ENCODE data around the gene CMBL. TPM values are rescaled to one million over a fixed set of nuclear protein-coding genes. Genes with fewer than 3 reads are reported as not detected.

Gene CMBL
- total RNA-seq, 1 experiment from 2014 or later = 12.9 TPM

DNA sequence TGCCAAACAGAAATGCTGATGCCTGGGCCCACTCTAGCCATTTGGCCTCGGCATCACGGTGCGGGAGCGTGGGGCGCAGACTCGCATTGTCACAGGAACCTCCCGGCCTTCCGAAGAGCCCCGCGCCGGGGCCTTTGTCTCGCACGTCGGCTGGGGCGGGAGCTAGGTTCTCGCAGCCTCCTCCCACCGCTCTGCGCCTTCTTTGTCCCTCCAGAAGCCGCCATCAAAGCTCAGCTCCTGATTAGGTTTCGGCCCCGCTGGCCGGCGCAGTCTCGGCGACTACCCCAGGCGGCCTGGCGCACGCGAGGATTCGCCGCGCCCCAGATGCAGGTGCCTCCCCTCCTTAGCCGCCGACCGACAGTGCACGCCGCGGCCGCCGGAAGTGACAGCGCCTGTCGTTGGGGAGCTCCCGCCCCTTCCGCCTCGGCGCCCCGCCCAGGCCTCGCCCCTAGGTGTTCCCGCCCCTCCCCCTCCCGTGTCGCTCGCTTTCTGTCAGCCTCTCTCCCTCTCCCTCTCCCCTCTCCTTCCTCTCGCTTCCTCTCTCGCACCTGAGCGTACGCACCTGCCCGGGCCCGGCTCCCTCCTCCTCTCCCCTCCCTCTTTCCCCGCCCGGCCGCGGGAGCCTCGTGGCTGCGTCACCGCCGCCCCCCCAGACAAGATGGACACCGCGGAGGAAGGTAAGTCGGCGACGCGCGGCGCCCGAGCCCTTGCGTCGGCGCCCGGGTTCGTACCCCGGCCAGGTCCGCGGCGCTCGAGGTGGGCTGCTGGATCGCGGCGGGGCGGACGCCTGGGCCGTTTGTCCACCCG lies 45.7 kb upstream of the CMBL start, which contains the start of gene MARCHF6:
TSS of gene MARCHF6 (plus strand) at position 455 of the 807 bp plus-strand sequence. CDS start at position 659, 204 bp downstream.
- CTCF ChIA-PET = interaction anchor here (0.6 to 1.0 kb wide), 5 partner anchors 11 to 146 kb away, joined by 3 to 7 read pairs (median 4); no protein-coding TSS in a partner anchor
- H3K36me3 Mint-ChIP-seq (ENCODE audit: insufficient read depth, unreplicated experiment) = peaks cover 40% of the 10 kb centered on the region
- H3K9me3 Mint-ChIP-seq (ENCODE audit: low read depth, unreplicated experiment) = no peaks in the 10 kb centered on the region
- no peaks in the 10 kb centered on the region for H3K27me3 Mint-ChIP-seq (ENCODE audit: unreplicated experiment)
- DNase-seq = peak; percentile 96
- H3K27ac Mint-ChIP-seq (ENCODE audit: unreplicated experiment) = peak within 1 kb of the TSS; percentile 99
- intact Hi-C loops (cut with micrococcal nuclease; ENCODE audit: unreplicated experiment) = loop anchor here (2.0 kb wide), 1 partner anchor 69 kb away; no protein-coding TSS in a partner anchor
- BruUV-seq (replicated peaks) = no TSS peak
- TF ChIP-seq, protein P1, sequence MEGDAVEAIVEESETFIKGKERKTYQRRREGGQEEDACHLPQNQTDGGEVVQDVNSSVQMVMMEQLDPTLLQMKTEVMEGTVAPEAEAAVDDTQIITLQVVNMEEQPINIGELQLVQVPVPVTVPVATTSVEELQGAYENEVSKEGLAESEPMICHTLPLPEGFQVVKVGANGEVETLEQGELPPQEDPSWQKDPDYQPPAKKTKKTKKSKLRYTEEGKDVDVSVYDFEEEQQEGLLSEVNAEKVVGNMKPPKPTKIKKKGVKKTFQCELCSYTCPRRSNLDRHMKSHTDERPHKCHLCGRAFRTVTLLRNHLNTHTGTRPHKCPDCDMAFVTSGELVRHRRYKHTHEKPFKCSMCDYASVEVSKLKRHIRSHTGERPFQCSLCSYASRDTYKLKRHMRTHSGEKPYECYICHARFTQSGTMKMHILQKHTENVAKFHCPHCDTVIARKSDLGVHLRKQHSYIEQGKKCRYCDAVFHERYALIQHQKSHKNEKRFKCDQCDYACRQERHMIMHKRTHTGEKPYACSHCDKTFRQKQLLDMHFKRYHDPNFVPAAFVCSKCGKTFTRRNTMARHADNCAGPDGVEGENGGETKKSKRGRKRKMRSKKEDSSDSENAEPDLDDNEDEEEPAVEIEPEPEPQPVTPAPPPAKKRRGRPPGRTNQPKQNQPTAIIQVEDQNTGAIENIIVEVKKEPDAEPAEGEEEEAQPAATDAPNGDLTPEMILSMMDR (IDR thresholded peaks at IDR 0.05; ENCODE audit: unreplicated experiment) = no peak
- H3K4me1 Mint-ChIP-seq (ENCODE audit: low read depth, unreplicated experiment) = peaks cover 26% of the 10 kb centered on the region
- peak within 1 kb of the TSS; percentile 93 for H3K4me3 Mint-ChIP-seq (ENCODE audit: low read depth, unreplicated experiment)

DNA sequence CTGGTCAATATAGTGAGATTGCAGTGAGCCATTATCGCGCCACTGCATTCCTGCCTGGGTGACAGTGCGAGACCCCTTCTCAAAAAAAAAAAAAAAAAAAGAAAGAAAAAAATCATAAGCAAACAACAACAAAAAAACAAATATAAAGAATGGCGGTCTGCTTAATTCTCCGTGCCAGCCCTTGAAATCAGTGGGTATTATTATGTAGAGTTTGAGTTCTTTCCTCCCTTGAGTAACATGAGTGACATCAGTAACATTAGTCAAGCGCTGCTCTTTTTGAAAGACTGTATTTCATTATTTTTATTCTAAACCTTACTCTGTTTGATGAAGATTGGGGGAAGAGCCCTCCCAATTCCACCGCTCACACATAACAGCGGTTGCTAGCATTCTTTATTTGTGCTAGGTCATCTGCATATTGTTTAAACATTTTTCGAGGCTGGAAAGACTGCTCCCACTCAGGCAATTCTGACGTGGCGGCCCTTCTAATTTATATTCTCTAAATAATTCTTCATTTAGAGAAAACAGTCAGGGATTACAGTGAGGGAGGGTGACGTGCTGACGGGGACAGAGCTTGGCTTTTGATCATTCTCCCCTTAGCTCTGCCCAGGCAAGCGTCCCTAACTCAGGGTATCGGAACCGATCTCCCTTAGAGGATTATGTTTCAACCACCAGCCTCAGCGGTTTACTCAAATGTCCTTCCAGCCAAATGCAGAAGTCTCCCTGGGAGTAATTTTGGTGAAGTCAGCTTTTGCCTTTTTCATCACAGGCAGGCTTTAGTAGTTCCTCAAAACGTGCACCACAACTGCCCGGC lies 44.9 kb upstream of the CMBL start:
- no peak for DNase-seq
- BruUV-seq (replicated peaks) = TSS peak; percentile 98

DNA sequence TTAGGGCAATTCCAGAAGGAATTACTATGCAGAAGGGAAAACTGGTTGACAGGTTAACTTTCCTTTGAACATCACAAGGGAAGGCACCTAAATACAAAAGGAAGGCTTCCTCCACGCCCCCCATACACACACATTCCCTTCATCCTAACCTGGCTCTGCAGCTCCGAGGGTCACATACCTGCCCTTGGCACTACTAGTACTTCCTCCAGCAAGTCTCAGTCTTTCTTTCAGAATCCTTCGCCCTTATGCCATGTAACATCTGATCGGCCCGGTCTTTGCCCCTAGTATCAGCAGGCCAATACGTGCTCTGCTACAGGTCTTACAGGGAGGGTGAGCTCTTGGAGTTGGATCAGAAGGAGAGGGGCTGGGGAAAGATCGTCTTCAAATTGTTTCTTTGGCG lies 44.2 kb upstream of the CMBL start:
- TF ChIP-seq, protein P1 (IDR thresholded peaks at IDR 0.05; ENCODE audit: unreplicated experiment) = no peak
- DNase-seq = no peak
- peak overlapping the region; percentile 93 for H3K4me3 Mint-ChIP-seq (ENCODE audit: low read depth, unreplicated experiment)
- H3K27ac Mint-ChIP-seq (ENCODE audit: unreplicated experiment) = peak overlapping the region; percentile 99
- H3K4me1 Mint-ChIP-seq (ENCODE audit: low read depth, unreplicated experiment) = peaks cover 14% of the 10 kb centered on the region
- intact Hi-C loops (cut with micrococcal nuclease; ENCODE audit: unreplicated experiment) = no loop called here
- H3K27me3 Mint-ChIP-seq (ENCODE audit: unreplicated experiment) = no peaks in the 10 kb centered on the region
- peaks cover 33% of the 10 kb centered on the region for H3K36me3 Mint-ChIP-seq (ENCODE audit: insufficient read depth, unreplicated experiment)
- H3K9me3 Mint-ChIP-seq (ENCODE audit: low read depth, unreplicated experiment) = no peaks in the 10 kb centered on the region
- CTCF ChIA-PET = no interaction called here
- BruUV-seq (replicated peaks) = no TSS peak

More for the DNA sequence above, 44.9 kb upstream of the CMBL start:
- intact Hi-C loops (cut with micrococcal nuclease; ENCODE audit: unreplicated experiment) = no loop called here
- Mint-ChIP-seq H3K27ac (ENCODE audit: unreplicated experiment) (peak overlapping the region; percentile 99), H3K9me3 (ENCODE audit: low read depth, unreplicated experiment) (no peaks in the 10 kb centered on the region), H3K36me3 (ENCODE audit: insufficient read depth, unreplicated experiment) (peaks cover 35% of the 10 kb centered on the region), H3K4me1 (ENCODE audit: low read depth, unreplicated experiment) (peaks cover 18% of the 10 kb centered on the region), H3K4me3 (ENCODE audit: low read depth, unreplicated experiment) (peak overlapping the region; percentile 93), H3K27me3 (ENCODE audit: unreplicated experiment) (no peaks in the 10 kb centered on the region)
- CTCF ChIA-PET = interaction anchor here (0.6 to 1.0 kb wide), 5 partner anchors 12 to 145 kb away, joined by 3 to 7 read pairs (median 4); no protein-coding TSS in a partner anchor
- TF ChIP-seq, protein P1 (IDR thresholded peaks at IDR 0.05; ENCODE audit: unreplicated experiment) = no peak

DNA sequence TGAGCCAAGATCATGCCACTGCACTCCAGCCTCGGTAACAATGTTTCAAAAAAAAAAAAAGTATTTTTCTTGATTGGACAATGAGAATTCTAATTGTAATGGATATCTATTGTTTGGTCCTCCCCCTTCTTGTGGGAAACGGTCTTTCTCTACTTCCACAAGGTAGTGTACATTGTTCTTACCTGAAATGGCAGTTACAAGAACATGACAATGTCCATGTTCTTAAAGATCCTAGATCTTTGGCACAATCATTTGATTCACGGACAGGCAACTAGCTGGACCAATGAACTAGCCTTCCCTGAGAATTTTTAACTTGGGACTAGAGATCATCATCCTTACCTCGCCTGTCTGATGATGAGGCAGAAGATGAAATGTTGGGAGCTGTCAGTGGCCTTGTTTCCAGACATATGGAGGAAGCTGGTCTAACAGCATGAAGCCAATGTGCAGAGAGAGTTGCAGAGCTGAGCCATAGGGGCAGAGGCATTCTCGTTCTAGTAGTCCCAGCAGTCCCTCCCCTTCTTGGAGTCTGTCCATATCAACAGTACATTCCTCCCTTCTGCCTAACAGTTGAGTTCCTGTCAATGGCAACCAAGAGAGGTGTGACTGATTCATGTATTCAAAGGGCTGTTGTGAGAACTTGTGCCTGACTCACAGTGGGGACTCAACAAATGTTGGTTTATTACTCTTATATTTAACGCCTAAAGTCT lies 43.6 kb upstream of the CMBL start:
- Mint-ChIP-seq H3K27ac (ENCODE audit: unreplicated experiment) (no peak overlapping the region), H3K36me3 (ENCODE audit: insufficient read depth, unreplicated experiment) (peaks cover 28% of the 10 kb centered on the region), H3K9me3 (ENCODE audit: low read depth, unreplicated experiment) (no peaks in the 10 kb centered on the region), H3K4me1 (ENCODE audit: low read depth, unreplicated experiment) (peaks cover 14% of the 10 kb centered on the region), H3K27me3 (ENCODE audit: unreplicated experiment) (no peaks in the 10 kb centered on the region), H3K4me3 (ENCODE audit: low read depth, unreplicated experiment) (peak overlapping the region; percentile 93)
- peak; percentile 41 for DNase-seq
- intact Hi-C loops (cut with micrococcal nuclease; ENCODE audit: unreplicated experiment) = no loop called here
- CTCF ChIA-PET = no interaction called here
- TF ChIP-seq, protein P1 (IDR thresholded peaks at IDR 0.05; ENCODE audit: unreplicated experiment) = no peak
- no TSS peak for BruUV-seq (replicated peaks)
